Nephron (organoid): ENCODE results near the gene SHTN1.

Experiments used
- H3K27ac Mint-ChIP-seq, 3 experiments: 2 replicates each; pipeline ENCODE4 v1.8.0; 2020; ENCODE audit warnings: mixed read lengths in 3 of 3, mild to moderate bottlenecking in 2 of 3, moderate library complexity in 1 of 3
- H3K27me3 Mint-ChIP-seq: 2 replicates; pipeline ENCODE4 v1.8.0; 2021; ENCODE audit warnings: low read depth, mild to moderate bottlenecking, moderate library complexity, mixed read lengths
- H3K36me3 Mint-ChIP-seq: 2 replicates; pipeline ENCODE4 v1.8.0; 2020; ENCODE audit warnings: low read depth, mixed read lengths
- H3K4me1 Mint-ChIP-seq: 2 replicates; pipeline ENCODE4 v1.8.0; 2020; ENCODE audit warnings: mixed read lengths
- H3K4me3 Mint-ChIP-seq, 3 experiments: 2 replicates each; pipeline ENCODE4 v1.8.0; 2020; ENCODE audit warnings: mild to moderate bottlenecking in 3 of 3, mixed read lengths in 3 of 3, moderate library complexity in 2 of 3
- H3K9me3 Mint-ChIP-seq: 2 replicates; pipeline ENCODE4 v1.8.0; 2020; ENCODE audit warnings: mixed read lengths
- TF ChIP-seq, protein P1 (sequence below), 3 experiments: fragments of 200-600 bp; sonication (generic); IDR thresholded peaks; one replicate each; pipeline ENCODE4 v1.5.0; 2021; ENCODE audit warnings: antibody characterized with exemption in 3 of 3; ENCODE audit not compliant: unreplicated experiment in 3 of 3

The SHTN1 gene

DNA sequence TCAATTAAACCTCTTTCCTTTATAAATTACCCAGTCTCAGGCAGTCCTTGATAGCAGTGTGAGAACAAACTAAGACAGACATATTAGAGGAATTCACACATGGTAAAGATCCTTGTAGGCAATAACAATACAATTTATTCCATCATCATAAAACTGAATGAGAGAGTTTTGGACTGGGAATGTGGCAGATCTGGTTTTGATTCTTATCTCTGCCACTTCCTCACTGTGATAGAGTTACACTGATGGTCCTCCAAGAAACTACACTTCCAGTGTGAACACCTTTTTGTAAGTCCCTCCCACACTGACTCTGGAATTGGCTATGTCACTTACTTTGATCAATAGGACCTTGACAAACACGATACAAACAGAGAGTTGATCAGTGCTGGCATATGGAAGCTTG is 152.7 kb downstream of the SHTN1 start:
- no peaks in the 10 kb centered on the region for H3K27me3 Mint-ChIP-seq
- TF ChIP-seq, protein P1, sequence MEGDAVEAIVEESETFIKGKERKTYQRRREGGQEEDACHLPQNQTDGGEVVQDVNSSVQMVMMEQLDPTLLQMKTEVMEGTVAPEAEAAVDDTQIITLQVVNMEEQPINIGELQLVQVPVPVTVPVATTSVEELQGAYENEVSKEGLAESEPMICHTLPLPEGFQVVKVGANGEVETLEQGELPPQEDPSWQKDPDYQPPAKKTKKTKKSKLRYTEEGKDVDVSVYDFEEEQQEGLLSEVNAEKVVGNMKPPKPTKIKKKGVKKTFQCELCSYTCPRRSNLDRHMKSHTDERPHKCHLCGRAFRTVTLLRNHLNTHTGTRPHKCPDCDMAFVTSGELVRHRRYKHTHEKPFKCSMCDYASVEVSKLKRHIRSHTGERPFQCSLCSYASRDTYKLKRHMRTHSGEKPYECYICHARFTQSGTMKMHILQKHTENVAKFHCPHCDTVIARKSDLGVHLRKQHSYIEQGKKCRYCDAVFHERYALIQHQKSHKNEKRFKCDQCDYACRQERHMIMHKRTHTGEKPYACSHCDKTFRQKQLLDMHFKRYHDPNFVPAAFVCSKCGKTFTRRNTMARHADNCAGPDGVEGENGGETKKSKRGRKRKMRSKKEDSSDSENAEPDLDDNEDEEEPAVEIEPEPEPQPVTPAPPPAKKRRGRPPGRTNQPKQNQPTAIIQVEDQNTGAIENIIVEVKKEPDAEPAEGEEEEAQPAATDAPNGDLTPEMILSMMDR (IDR thresholded peaks at IDR 0.05; ENCODE audit: unreplicated experiment in 3 of 3): no peak
- peak overlapping the region in 1 of 3 experiments; percentile 4 for H3K27ac Mint-ChIP-seq
- peak overlapping the region in 2 of 3 experiments; percentile 37 to 50 for H3K4me3 Mint-ChIP-seq
- peaks cover 14% of the 10 kb centered on the region for H3K4me1 Mint-ChIP-seq
- H3K9me3 Mint-ChIP-seq: peaks cover 5% of the 10 kb centered on the region
- no peaks in the 10 kb centered on the region for H3K36me3 Mint-ChIP-seq

DNA sequence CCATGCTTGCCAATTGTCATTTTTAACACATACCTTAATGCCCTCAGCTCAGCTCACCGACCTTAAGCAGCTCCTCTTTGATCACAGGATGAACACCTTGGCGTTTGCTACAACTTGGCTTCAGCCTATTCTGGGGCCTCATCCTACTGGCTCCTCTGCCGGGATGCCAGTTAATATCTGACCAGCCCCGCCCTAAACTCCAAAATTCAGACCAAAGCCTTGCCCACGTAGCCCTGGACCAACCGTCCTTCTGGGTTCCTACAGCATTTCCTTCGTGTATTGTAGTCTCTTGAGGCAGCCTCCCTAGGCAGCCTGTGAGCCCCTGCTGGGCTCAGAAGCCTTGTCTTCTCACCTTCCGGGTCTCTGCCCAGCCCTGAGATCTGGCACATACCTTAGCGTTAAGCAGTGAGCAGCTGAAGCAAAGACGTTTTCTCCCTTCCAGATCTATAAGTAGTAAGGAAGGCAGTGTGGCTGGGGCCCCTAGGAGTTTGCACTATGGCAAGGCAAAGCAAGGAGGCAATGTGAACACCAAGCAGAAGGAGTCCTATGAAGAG is 154.9 kb downstream of the SHTN1 start:
- TF ChIP-seq, protein P1 (IDR thresholded peaks at IDR 0.05; ENCODE audit: unreplicated experiment in 3 of 3): no peak
- no peaks in the 10 kb centered on the region for H3K36me3 Mint-ChIP-seq
- H3K27ac Mint-ChIP-seq: peak overlapping the region; percentile 85 to 97 (median 96)
- peaks cover 6% of the 10 kb centered on the region for H3K27me3 Mint-ChIP-seq
- peaks cover 14% of the 10 kb centered on the region for H3K4me1 Mint-ChIP-seq
- H3K4me3 Mint-ChIP-seq: peak overlapping the region; percentile 93 to 96 (median 96)
- H3K9me3 Mint-ChIP-seq: no peaks in the 10 kb centered on the region

DNA sequence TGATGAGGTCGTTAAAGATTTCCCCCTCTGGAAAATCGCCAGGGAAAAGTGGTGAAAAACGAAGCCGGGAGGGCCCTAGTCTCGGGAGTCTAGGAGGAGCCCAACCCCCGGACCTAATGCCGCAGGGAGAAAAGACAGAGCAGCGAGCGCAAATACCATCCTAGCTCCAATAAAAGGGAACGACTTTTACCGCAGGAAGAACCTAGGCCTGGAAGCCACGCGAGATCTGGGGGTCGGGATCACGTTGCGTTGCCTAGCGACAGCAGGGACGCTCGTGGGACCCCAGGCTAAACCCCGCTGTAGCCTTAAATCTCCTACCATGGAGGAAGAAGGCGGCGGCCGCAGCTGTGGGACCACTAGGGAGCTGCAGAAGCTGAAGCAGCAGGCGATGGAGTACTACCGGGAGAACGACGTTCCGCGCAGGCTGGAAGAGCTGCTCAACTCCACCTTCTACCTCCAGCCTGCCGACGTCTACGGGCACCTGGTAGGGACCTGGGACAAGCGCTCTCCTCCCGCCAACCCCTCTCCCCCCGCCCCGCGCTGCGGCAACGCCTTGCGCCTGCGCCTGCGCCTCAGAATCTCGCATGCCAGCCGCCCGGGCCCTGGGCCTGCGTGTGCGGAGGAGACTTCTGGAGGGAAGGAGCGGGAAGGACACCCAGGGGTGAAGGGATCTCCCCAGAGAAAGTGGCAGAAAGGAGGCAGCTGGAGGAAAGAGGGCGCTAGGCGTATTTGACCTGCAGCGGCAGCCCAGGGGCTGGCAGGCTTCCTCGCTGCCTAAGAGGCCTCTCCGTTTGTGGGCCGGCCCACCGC is 155.5 kb downstream of the SHTN1 start, which contains the start of gene ENO4:
Gene ENO4, plus strand, starts transcription at position 252 of the 810 bp plus-strand sequence. Its CDS starts 68 bp downstream, at position 320.
- Mint-ChIP-seq H3K27me3 (peaks cover 6% of the 10 kb centered on the region), H3K36me3 (no peaks in the 10 kb centered on the region), H3K9me3 (no peaks in the 10 kb centered on the region), H3K4me3 (peak within 1 kb of the TSS; percentile 93 to 96 (median 96)), H3K4me1 (peaks cover 14% of the 10 kb centered on the region), H3K27ac (peak within 1 kb of the TSS; percentile 85 to 97 (median 96))
- TF ChIP-seq, protein P1 (IDR thresholded peaks at IDR 0.05; ENCODE audit: unreplicated experiment in 3 of 3): no peak

DNA sequence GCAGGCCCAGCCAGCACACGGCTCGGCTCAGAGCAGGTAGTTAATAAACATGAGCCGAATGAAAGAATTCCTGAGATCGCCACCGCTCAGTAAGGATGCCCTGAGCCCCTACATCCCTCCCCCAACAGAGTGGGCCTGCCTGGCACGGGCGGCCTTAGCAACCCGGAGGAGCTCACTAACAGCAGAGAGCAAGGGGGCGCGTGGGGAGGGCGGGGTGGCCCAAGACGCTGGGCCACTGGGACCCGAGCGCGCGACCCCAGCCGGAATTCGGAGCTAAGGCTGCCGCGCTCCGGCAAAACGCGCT is 156.1 kb downstream of the SHTN1 start:
- H3K4me1 Mint-ChIP-seq: peaks cover 14% of the 10 kb centered on the region
- peak overlapping the region; percentile 85 to 97 (median 96) for H3K27ac Mint-ChIP-seq
- H3K36me3 Mint-ChIP-seq: no peaks in the 10 kb centered on the region
- peaks cover 6% of the 10 kb centered on the region for H3K27me3 Mint-ChIP-seq
- no peaks in the 10 kb centered on the region for H3K9me3 Mint-ChIP-seq
- TF ChIP-seq, protein P1 (IDR thresholded peaks at IDR 0.05; ENCODE audit: unreplicated experiment in 3 of 3): no peak
- peak overlapping the region; percentile 93 to 96 (median 96) for H3K4me3 Mint-ChIP-seq

DNA sequence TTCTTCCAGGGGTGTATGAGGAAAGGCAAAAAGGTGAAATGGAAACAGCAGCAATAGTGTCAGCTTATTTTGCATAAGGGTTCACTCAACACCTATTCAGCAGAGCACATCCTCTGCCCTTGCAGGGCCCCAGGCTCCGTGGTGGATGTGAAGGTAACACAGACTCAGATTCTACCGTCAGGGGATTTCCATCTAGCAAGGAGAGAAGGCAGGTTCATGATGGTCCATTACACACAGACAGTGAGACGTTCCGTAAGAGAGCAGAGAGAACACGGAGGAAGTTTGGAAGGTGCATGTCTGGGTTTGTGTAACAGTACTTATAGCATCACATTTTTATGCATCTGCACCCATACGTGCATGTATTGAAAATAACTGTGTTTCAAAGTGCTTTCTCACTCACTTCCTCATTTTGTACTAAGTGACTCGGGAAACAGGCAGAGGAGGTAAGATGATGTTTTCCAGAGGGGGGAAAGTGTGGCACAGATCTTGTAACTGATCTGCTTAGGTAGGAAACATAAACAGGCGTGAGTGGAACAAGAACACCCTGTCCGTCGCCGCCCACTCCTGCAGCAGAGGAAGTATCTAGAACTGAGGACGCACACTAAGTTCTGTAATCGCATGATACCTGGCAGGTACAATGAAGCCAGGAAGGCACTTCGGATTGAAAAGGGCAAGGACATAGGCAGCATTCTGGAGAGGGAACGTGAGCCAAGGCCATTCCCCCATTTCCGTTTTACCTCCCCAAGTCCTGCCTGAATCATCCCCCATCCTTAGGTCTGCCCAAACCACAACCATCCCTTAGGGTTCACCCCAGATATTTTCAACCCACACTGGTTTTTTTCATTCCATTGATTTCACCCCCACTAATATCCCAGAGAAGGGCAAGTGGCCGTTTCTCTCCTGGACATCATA is 156.7 kb downstream of the SHTN1 start:
- Mint-ChIP-seq H3K4me3 (peak overlapping the region; percentile 93 to 96 (median 96)), H3K27me3 (peaks cover 6% of the 10 kb centered on the region), H3K36me3 (no peaks in the 10 kb centered on the region), H3K4me1 (peaks cover 14% of the 10 kb centered on the region), H3K27ac (peak overlapping the region; percentile 85 to 97 (median 96)), H3K9me3 (no peaks in the 10 kb centered on the region)
- TF ChIP-seq, protein P1 (IDR thresholded peaks at IDR 0.05; ENCODE audit: unreplicated experiment in 3 of 3): no peak
